H9 (cell line): Measurements from ENCODE around the gene ADAMTSL5. TPM values are rescaled to one million over a fixed set of nuclear protein-coding genes. Genes with fewer than 3 reads are reported as not detected.

ENCODE experiments used
- DNase-seq: peaks from one replicate; pipeline ENCODE4 v3.0.0-alpha.2; 2017
- H2AFZ ChIP-seq: one replicate; pipeline ENCODE4 v1.6.1; 2013; ENCODE audit warnings: mild to moderate bottlenecking, low read length, control low read depth, moderate library complexity
- H2AK5ac ChIP-seq: 2 replicates; pipeline ENCODE4 v1.6.1; 2013; ENCODE audit warnings: low read length, control low read depth, mixed read lengths; ENCODE audit not compliant: insufficient read length
- H2BK120ac ChIP-seq: one replicate; pipeline ENCODE4 v1.6.1; 2013; ENCODE audit warnings: low read depth, mild to moderate bottlenecking, low read length, control low read depth, inconsistent platforms; ENCODE audit not compliant: poor library complexity, severe bottlenecking
- H2BK12ac ChIP-seq: 2 replicates; pipeline ENCODE4 v1.6.1; 2013; ENCODE audit warnings: low read length, control low read depth, mixed read lengths, low read depth; ENCODE audit not compliant: insufficient read length
- H2BK15ac ChIP-seq: 2 replicates; pipeline ENCODE4 v1.6.1; 2013; ENCODE audit warnings: low read depth, low read length, control low read depth
- H2BK20ac ChIP-seq: one replicate; pipeline ENCODE4 v1.6.1; 2013; ENCODE audit warnings: low read depth, mild to moderate bottlenecking, low read length, control low read depth, inconsistent platforms; ENCODE audit not compliant: poor library complexity, severe bottlenecking
- H2BK5ac ChIP-seq: 2 replicates; pipeline ENCODE4 v1.6.1; 2013; ENCODE audit warnings: low read length, control low read depth, mixed read lengths; ENCODE audit not compliant: insufficient read length
- H3K14ac ChIP-seq: 2 replicates; pipeline ENCODE4 v1.6.1; 2013; ENCODE audit warnings: low read length, control low read depth; ENCODE audit not compliant: insufficient read depth
- H3K18ac ChIP-seq: 2 replicates; pipeline ENCODE4 v1.6.1; 2013; ENCODE audit warnings: low read depth, mild to moderate bottlenecking, mixed read lengths, low read length, control low read depth; ENCODE audit not compliant: insufficient read length
- H3K23ac ChIP-seq: 2 replicates; pipeline ENCODE4 v1.6.1; 2013; ENCODE audit warnings: low read length, control low read depth, mixed read lengths, low read depth; ENCODE audit not compliant: insufficient read length
- H3K23me2 ChIP-seq: 2 replicates; pipeline ENCODE4 v1.6.1; 2013; ENCODE audit warnings: low read depth, mild to moderate bottlenecking, mixed read lengths, low read length, control low read depth; ENCODE audit not compliant: insufficient read length, poor library complexity, severe bottlenecking
- H3K27ac ChIP-seq: 2 replicates; pipeline ENCODE4 v1.5.1; 2013; ENCODE audit warnings: low read length, control low read depth, mixed read lengths, low read depth; ENCODE audit not compliant: insufficient read length
- H3K27me3 ChIP-seq: 2 replicates; pipeline ENCODE4 v1.6.1; 2013; ENCODE audit warnings: low read length, control low read depth, inconsistent platforms; ENCODE audit not compliant: insufficient read depth
- H3K4ac ChIP-seq: 2 replicates; pipeline ENCODE4 v1.6.1; 2013; ENCODE audit warnings: low read depth, mild to moderate bottlenecking, control low read depth, inconsistent platforms, low read length, moderate library complexity
- H3K4me1 ChIP-seq: 2 replicates; pipeline ENCODE4 v1.6.1; 2013; ENCODE audit warnings: low read length, control low read depth, inconsistent platforms; ENCODE audit not compliant: insufficient read depth
- H3K4me2 ChIP-seq: 2 replicates; pipeline ENCODE4 v1.6.1; 2013; ENCODE audit warnings: low read length, control low read depth, mixed read lengths; ENCODE audit not compliant: insufficient read length, insufficient read depth
- H3K56ac ChIP-seq: 2 replicates; pipeline ENCODE4 v1.6.1; 2013; ENCODE audit warnings: low read depth, mild to moderate bottlenecking, mixed read lengths, low read length, control low read depth; ENCODE audit not compliant: insufficient read length
- H3K79me1 ChIP-seq: 2 replicates; pipeline ENCODE4 v1.6.1; 2013; ENCODE audit warnings: low read depth, mild to moderate bottlenecking, moderate library complexity, low read length, control low read depth, inconsistent platforms; ENCODE audit not compliant: insufficient read depth, poor library complexity, severe bottlenecking
- H3K79me2 ChIP-seq: 2 replicates; pipeline ENCODE4 v1.6.1; 2013; ENCODE audit warnings: low read length, control low read depth, inconsistent platforms; ENCODE audit not compliant: insufficient read depth
- H3K9ac ChIP-seq: 2 replicates; pipeline ENCODE4 v1.6.1; 2013; ENCODE audit warnings: low read length, control low read depth, mixed read lengths; ENCODE audit not compliant: insufficient read length; ENCODE audit errors: extremely low read depth
- H3K9me3 ChIP-seq: one replicate; pipeline ENCODE4 v1.6.1; 2013; ENCODE audit warnings: low read depth, low read length, inconsistent platforms; ENCODE audit not compliant: control insufficient read depth
- H3T11ph ChIP-seq: one replicate; pipeline ENCODE4 v1.6.1; 2013; ENCODE audit warnings: mild to moderate bottlenecking, low read length, control low read depth, inconsistent platforms
- H4K20me1 ChIP-seq: one replicate; pipeline ENCODE4 v1.6.1; 2013; ENCODE audit not compliant: control insufficient read depth, insufficient read length, insufficient read depth
- H4K5ac ChIP-seq: 2 replicates; pipeline ENCODE4 v1.6.1; 2013; ENCODE audit warnings: low read depth, mild to moderate bottlenecking, mixed read lengths, low read length, control low read depth; ENCODE audit not compliant: insufficient read length
- H4K8ac ChIP-seq: replicated peaks from 2 replicates; pipeline ENCODE4 v1.6.1; 2013; ENCODE audit warnings: low read length, control low read depth, mixed read lengths, low read depth; ENCODE audit not compliant: insufficient read length
- H4K91ac ChIP-seq: 2 replicates; pipeline ENCODE4 v1.6.1; 2013; ENCODE audit warnings: low read depth, mild to moderate bottlenecking, moderate library complexity, mixed read lengths, low read length, control low read depth; ENCODE audit not compliant: insufficient read length
- H3K27ac Mint-ChIP-seq, 3 experiments: 2 replicates in 2 of 3; 3 replicates in 1 of 3; pipeline ENCODE4 v1.8.0; 2020 to 2021; ENCODE audit warnings: mixed read lengths in 3 of 3, mild to moderate bottlenecking in 1 of 3, moderate library complexity in 1 of 3
- H3K27me3 Mint-ChIP-seq: 2 replicates; pipeline ENCODE4 v1.8.0; 2021; ENCODE audit warnings: low read depth, mild to moderate bottlenecking, moderate library complexity, mixed read lengths
- H3K36me3 Mint-ChIP-seq, 3 experiments: 2 replicates in 2 of 3; 3 replicates in 1 of 3; pipeline ENCODE4 v1.8.0; 2020 to 2021; ENCODE audit warnings: low read depth in 3 of 3, mixed read lengths in 3 of 3; ENCODE audit not compliant: insufficient read depth in 1 of 3
- H3K4me1 Mint-ChIP-seq, 2 experiments: 2 replicates each; pipeline ENCODE4 v1.8.0; 2020; ENCODE audit warnings: mixed read lengths in 2 of 2
- H3K4me3 Mint-ChIP-seq, 2 experiments: 2 replicates in 1 of 2; 3 replicates in 1 of 2; pipeline ENCODE4 v1.8.0; 2020 to 2021; ENCODE audit warnings: mild to moderate bottlenecking in 2 of 2, mixed read lengths in 2 of 2, moderate library complexity in 1 of 2
- H3K9me3 Mint-ChIP-seq, 2 experiments: 2 replicates in 1 of 2; 3 replicates in 1 of 2; pipeline ENCODE4 v1.8.0; 2020; ENCODE audit warnings: mild to moderate bottlenecking in 2 of 2, mixed read lengths in 2 of 2, moderate library complexity in 1 of 2
- WGBS: extraction: QIAGEN DNeasy Blood & Tissue Kit; methylation state at CpG from one replicate; pipeline ENCODE4 v1.1.7; 2013; ENCODE audit warnings: missing lambda C conversion rate, low lambda C conversion rate, mixed read lengths; ENCODE audit not compliant: insufficient read length; ENCODE audit errors: extremely low coverage; 5-methylcytosine and 5-hydroxymethylcytosine counted together
- total RNA-seq: library from RNA; stranded (reverse); gene quantifications from 2 replicates; pipeline ENCODE4 v1.2.1, GENCODE V29; 2021
- TF ChIP-seq, protein P1 (sequence below): fragments of 200-600 bp; sonication (generic); conservative IDR thresholded peaks from 3 replicates; pipeline ENCODE4 v1.8.0; 2021; ENCODE audit warnings: antibody characterized with exemption, mild to moderate bottlenecking

ADAMTSL5 gene
- total RNA-seq, 1 experiment from 2014 or later, result 1.5 TPM

DNA sequence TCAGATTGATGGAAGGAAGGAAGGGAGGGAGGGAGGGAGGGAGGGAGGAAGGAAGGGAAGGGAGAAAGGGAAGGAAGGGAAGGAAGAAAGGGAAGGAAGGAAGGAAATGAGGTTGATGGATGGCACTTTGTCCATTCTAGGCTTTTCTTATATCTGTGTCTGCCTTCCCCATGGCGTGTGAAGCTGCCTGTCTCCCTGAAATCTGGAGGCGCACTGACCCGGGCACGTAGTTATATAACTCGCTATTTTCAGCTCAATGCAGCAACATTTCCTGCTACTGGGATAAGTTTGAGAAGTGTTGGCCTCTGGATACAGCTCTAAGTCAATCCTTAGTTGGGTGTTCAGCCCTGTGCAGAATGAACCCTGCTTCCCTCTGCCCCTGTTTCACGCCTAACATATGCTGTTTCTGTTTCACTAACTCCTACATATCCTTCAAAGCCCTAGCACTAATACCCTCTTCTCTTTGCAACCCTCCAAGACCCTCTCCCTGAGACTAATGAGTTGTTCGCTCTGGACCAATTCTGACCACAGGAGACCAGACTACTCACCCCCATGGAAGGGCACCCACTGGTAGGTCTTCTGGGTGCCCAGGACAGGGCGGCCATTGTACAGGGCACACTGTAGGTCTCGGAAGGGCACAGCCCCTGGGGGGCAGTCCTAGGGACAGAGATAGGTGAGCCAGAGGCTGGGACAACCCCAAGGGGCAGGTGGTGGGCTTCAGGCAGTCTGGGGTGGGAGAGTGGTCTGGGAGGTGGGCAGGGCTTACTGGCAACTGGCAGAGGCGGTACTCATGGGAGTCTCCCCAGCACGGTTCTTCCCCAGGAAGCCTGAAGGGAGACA is 3.0 kb downstream of the ADAMTSL5 start:
- no peak for DNase-seq
- H3K4me2 ChIP-seq, result no peak overlapping the region
- WGBS, result no CpG with 5 or more reads among the region's 11 CpGs

More for the DNA sequence above, 3.0 kb downstream of the ADAMTSL5 start:
- H3K4me1 ChIP-seq, result no peaks in the 10 kb centered on the region
- H3K23me2 ChIP-seq, result peaks cover 4% of the 10 kb centered on the region
- H3K9me3 ChIP-seq, result no peaks in the 10 kb centered on the region
- Mint-ChIP-seq H3K27ac (peak overlapping the region in 1 of 3 experiments; percentile 4; a peak in 1 of 7 replicates), H3K4me1 (peaks cover 13 to 17% of the 10 kb centered on the region in 2 experiments), H3K27me3 (peaks cover 65% of the 10 kb centered on the region), H3K36me3 (no peaks in the 10 kb centered on the region), H3K9me3 (peaks cover 0 to 4% of the 10 kb centered on the region in 2 experiments; a peak in 1 of 5 replicates), H3K4me3 (peak overlapping the region; percentile 28 to 43; a peak in 2 of 5 replicates)
- H2BK120ac ChIP-seq, result no peak overlapping the region
- H4K8ac ChIP-seq, result no peak overlapping the region
- H3K14ac ChIP-seq, result no peak overlapping the region
- no peak overlapping the region for H3K18ac ChIP-seq
- no peak overlapping the region for H2AK5ac ChIP-seq
- H2AFZ ChIP-seq, result no peak overlapping the region
- TF ChIP-seq, protein P1, sequence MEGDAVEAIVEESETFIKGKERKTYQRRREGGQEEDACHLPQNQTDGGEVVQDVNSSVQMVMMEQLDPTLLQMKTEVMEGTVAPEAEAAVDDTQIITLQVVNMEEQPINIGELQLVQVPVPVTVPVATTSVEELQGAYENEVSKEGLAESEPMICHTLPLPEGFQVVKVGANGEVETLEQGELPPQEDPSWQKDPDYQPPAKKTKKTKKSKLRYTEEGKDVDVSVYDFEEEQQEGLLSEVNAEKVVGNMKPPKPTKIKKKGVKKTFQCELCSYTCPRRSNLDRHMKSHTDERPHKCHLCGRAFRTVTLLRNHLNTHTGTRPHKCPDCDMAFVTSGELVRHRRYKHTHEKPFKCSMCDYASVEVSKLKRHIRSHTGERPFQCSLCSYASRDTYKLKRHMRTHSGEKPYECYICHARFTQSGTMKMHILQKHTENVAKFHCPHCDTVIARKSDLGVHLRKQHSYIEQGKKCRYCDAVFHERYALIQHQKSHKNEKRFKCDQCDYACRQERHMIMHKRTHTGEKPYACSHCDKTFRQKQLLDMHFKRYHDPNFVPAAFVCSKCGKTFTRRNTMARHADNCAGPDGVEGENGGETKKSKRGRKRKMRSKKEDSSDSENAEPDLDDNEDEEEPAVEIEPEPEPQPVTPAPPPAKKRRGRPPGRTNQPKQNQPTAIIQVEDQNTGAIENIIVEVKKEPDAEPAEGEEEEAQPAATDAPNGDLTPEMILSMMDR, result no peak
- no peaks in the 10 kb centered on the region for H3K79me2 ChIP-seq
- no peak overlapping the region for H3K27ac ChIP-seq
- H2BK5ac ChIP-seq, result no peak overlapping the region
- H3K4ac ChIP-seq, result no peak overlapping the region
- no peaks in the 10 kb centered on the region for H4K20me1 ChIP-seq
- no peak overlapping the region for H2BK20ac ChIP-seq
- no peak overlapping the region for H2BK12ac ChIP-seq
- H3K27me3 ChIP-seq, result no peaks in the 10 kb centered on the region
- H3T11ph ChIP-seq, result no peak overlapping the region
- H4K91ac ChIP-seq, result no peak overlapping the region
- H3K79me1 ChIP-seq, result no peaks in the 10 kb centered on the region
- no peak overlapping the region for H4K5ac ChIP-seq
- no peak overlapping the region for H3K56ac ChIP-seq
- H3K23ac ChIP-seq, result no peak overlapping the region
- H2BK15ac ChIP-seq, result no peak overlapping the region
- H3K9ac ChIP-seq, result no peak overlapping the region
